ENCODE data around the gene TM6SF1.
"Not testable (repeated sequence)": the region's sequence is repeated elsewhere in the genome, so short reads cannot be mapped to it uniquely, and the experiment has no call there.

TM6SF1 gene

DNA sequence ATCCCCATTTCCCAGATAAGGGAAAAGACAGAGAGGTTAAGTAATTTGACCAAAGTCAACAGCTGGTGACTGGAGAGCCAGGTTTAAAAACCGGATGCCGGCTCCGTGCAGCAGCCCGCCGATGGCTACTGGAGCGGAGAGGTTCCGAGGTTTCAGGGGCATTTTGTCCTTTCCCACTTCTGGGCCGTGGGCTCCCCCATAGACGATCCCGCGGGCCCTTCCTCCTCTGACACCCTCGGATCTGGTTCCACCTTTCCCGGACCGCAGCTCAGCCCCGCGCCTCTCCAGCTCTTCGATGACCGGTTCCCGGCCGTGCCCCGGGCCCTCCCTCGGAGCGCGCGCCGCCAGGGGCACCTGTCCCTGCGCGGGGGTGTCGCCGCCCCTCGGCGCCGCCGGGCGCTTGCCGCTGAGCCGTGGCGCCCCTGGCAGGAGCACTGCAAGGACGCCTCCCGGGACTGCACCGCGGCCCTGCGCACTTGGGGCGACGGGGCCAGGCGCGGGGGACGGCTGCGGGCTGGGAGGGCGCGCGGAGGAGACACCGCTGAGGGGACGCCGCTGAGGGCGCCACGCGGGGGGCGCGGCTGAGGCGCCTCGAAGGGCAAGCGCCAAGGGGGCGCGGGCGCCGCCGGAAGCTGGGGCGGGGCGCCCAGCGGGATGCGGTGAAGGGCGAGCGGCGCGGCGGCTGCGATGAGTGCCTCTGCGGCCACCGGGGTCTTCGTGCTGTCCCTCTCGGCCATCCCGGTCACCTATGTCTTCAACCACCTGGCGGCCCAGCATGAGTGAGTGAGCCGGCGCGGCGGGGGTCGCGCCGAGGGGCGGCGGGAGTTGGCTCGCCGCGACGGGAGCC is at the start of gene TM6SF1:
Gene TM6SF1 (plus strand): TSS at position 652 of the 847 bp plus-strand sequence. CDS start 36 bp downstream, at position 688.
- no peaks in the 10 kb centered on the region for H3K36me3 ChIP-seq (ENCODE audit: insufficient read depth, low read length)
- H3K9ac ChIP-seq (ENCODE audit: low read depth, low read length) = peak within 1 kb of the TSS; percentile 75

DNA sequence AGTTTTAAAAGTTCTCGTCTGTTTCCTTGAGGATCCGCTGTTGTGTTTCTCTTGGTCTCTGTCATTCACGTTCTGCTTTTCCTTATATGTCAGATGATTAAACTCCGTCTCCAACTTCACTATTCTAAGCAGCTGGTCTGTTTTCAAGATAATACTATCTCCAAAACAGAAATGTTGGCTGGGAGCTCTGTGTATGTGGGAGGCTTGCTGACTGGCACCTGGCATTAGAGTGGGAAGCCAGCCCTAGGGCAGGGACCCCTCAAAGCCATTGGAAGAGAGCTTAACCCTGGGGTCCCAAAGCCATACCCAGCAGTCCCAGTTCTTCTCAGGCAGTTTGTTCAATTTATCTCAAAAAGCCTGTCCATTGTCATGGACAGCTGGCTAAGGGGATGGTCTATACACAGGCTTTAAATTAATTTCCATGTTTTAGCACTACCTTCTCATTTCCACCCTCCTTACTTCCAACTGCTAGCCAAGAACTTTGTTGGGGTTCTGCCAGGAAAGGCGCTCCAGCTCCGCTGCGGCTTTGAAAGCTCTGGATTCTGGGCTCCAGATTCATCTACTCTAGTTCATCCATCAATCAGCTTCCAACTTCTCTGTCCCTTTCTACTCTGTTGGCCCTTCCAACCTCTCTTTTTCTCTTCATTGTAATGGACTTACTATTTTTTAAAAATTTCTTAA is 49.6 kb upstream of the TM6SF1 start:
- Histone ChIP-seq H3K9me3 (ENCODE audit: control insufficient read depth, insufficient read depth, low read length) (no peaks in the 10 kb centered on the region), H3K9ac (ENCODE audit: low read depth, low read length) (no peak overlapping the region), H3K4me1 (ENCODE audit: insufficient read depth, low read length) (peaks cover 15% of the 10 kb centered on the region; the same call in 1 of the 2 replicates), H3K36me3 (ENCODE audit: insufficient read depth, low read length) (no peaks in the 10 kb centered on the region; the same call in 1 of the 2 replicates)

More for the DNA sequence above, at the start of gene TM6SF1:
- Histone ChIP-seq H3K4me1 (ENCODE audit: insufficient read depth, low read length) (no peaks in the 10 kb centered on the region), H3K9me3 (ENCODE audit: control insufficient read depth, insufficient read depth, low read length) (no peaks in the 10 kb centered on the region)

DNA sequence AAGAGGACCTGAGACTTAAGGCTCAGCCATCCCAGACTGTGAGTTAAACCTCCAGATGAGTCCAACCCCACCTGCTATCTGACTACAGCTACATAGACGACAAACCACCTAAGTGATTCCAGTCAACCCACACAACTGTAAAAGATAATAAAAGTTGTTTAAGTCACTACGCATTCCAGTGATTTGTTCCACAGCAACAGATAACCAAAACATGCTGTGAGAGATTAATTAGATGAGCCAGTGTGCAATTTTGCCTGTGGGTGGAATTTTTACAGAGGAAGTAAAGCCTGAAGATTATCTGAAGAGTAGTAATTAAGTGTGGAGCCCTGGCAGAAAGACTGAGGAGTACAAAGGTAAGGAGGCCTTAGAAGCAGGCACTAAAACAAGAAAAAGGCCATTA is 45.8 kb upstream of the TM6SF1 start:
- H3K9ac ChIP-seq (ENCODE audit: low read depth, low read length) = no peak overlapping the region
- H3K36me3 ChIP-seq (ENCODE audit: insufficient read depth, low read length) = no peaks in the 10 kb centered on the region
- H3K4me1 ChIP-seq (ENCODE audit: insufficient read depth, low read length) = peaks cover 23% of the 10 kb centered on the region; the same call in 1 of the 2 replicates
- H3K9me3 ChIP-seq (ENCODE audit: control insufficient read depth, insufficient read depth, low read length) = no peaks in the 10 kb centered on the region

DNA sequence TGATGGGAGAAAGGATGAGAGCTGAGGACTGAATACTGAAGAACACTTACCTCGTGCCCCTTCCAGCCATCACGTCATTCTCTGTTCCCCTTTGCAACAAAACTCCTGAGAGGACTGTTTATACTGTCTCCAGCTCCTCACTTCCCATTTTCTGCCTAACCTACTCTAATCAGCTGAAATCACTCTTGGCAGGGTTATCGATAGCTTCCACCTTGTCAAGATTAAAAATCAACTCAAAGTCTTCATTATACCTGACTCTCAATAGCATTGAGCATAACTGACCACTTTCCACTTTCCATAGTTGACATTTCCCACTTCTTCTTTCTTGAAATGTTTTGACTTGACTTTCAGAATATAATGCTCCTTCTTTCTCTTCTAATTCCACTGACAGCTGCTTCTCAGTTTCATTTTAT is 44.7 kb upstream of the TM6SF1 start:
- Histone ChIP-seq H3K4me1 (ENCODE audit: insufficient read depth, low read length) (peaks cover 17% of the 10 kb centered on the region), H3K9ac (ENCODE audit: low read depth, low read length) (no peak overlapping the region), H3K9me3 (ENCODE audit: control insufficient read depth, insufficient read depth, low read length) (no peaks in the 10 kb centered on the region), H3K36me3 (ENCODE audit: insufficient read depth, low read length) (no peaks in the 10 kb centered on the region)

DNA sequence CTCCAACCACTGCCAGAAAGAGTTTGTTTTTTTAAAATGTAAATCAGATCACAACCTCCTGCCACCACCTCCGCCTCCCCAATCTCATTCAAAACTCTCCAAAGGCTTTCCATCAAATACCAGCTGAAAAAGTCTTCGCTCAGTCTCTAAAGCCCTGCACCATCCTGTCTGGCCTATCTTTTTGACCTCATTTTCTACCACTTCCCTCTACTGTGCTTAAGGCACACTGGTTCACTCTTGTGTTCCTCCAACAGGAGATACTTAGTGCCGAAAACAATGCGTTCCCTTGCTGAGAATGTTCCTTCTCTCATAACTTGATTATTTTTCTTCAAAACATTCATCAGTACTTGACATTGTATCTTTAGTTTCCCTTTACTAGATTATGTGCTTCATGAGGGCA is 43.9 kb upstream of the TM6SF1 start:
- Histone ChIP-seq H3K36me3 (ENCODE audit: insufficient read depth, low read length) (no peaks in the 10 kb centered on the region), H3K9ac (ENCODE audit: low read depth, low read length) (no peak overlapping the region), H3K9me3 (ENCODE audit: control insufficient read depth, insufficient read depth, low read length) (no peaks in the 10 kb centered on the region), H3K4me1 (ENCODE audit: insufficient read depth, low read length) (peaks cover 14% of the 10 kb centered on the region)

DNA sequence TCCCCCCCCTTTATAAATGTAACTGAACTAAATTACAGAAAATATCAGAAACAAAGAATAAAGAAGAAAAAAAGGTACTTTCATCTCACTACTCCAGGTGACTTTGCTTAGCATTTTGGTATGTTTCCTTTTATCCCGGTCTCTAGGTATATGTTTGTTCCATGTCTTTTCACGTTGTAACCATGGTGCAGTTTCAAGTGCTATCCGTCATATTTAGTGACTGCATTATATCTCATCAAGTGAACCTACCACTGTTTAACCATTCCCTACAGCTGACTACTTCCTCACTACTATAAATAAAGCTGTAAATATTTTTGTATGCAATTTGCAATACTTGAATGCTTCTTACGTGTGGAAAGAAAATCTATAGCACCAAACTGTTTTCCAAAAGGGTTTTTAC is 42.6 kb upstream of the TM6SF1 start:
- Histone ChIP-seq H3K36me3 (ENCODE audit: insufficient read depth, low read length) (no peaks in the 10 kb centered on the region), H3K4me1 (ENCODE audit: insufficient read depth, low read length) (peaks cover 14% of the 10 kb centered on the region), H3K9me3 (ENCODE audit: control insufficient read depth, insufficient read depth, low read length) (no peaks in the 10 kb centered on the region), H3K9ac (ENCODE audit: low read depth, low read length) (0 out of 2 replicates have a peak overlapping the region, but pooled peaks have one; percentile 2)

DNA sequence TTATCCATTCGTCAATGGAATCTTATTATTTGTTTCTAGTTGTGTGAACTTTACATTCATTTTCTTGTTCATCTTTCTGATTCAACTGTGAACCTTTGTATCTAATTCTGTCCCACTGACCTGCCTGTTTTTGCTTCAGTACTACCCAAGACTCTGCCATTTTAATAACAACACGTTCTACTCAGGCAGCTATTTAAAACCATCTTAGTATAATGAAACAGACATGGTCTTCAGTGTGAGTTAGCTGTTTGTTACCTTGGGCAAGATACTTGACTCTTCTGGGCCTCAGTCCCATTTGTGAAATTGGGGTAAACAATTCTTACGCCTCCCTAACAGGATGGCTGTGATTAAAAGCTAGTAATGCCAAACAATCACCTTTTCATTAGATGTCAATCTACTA is 42.0 kb upstream of the TM6SF1 start:
- no peaks in the 10 kb centered on the region for H3K36me3 ChIP-seq (ENCODE audit: insufficient read depth, low read length)
- H3K9ac ChIP-seq (ENCODE audit: low read depth, low read length) = peak overlapping the region; percentile 96
- H3K4me1 ChIP-seq (ENCODE audit: insufficient read depth, low read length) = peaks cover 14% of the 10 kb centered on the region
- no peaks in the 10 kb centered on the region for H3K9me3 ChIP-seq (ENCODE audit: control insufficient read depth, insufficient read depth, low read length)

DNA sequence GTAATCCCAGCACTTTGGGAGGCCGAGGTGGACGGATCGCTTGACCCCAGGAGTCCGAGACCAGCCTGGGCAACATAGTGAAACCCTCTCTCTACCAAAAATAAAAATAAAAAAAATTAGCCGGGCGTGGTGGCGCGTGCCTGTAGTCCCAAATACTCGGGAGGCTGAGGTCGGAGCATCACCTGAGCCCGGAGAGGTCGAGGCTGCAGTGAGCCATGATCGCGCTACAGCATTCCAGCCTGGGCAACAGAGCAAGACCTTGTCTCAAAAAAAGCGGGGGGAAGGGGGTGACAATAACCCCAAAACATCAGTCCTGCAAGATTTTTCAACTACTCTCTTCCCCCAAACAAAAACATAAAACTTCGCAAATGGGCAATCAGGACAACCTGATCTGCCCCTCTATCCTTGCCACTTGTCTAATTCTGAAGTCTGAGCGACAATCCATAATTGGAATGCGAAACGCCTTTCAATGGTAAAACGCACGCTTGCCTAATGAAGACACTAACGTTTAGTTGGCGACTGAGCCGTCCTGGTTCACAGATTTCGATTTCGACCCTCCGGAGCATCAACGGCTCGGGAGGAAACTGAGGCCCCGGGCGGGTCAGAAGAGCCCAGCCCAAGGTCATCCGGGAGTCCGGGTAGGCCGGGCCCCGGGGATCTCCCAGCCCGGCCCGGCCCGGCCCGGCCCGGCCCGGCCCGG is 41.3 kb upstream of the TM6SF1 start:
- H3K9ac ChIP-seq (ENCODE audit: low read depth, low read length) = peak overlapping the region; percentile 96
- no peaks in the 10 kb centered on the region for H3K36me3 ChIP-seq (ENCODE audit: insufficient read depth, low read length)
- peaks cover 14% of the 10 kb centered on the region for H3K4me1 ChIP-seq (ENCODE audit: insufficient read depth, low read length)
- H3K9me3 ChIP-seq (ENCODE audit: control insufficient read depth, insufficient read depth, low read length) = no peaks in the 10 kb centered on the region

DNA sequence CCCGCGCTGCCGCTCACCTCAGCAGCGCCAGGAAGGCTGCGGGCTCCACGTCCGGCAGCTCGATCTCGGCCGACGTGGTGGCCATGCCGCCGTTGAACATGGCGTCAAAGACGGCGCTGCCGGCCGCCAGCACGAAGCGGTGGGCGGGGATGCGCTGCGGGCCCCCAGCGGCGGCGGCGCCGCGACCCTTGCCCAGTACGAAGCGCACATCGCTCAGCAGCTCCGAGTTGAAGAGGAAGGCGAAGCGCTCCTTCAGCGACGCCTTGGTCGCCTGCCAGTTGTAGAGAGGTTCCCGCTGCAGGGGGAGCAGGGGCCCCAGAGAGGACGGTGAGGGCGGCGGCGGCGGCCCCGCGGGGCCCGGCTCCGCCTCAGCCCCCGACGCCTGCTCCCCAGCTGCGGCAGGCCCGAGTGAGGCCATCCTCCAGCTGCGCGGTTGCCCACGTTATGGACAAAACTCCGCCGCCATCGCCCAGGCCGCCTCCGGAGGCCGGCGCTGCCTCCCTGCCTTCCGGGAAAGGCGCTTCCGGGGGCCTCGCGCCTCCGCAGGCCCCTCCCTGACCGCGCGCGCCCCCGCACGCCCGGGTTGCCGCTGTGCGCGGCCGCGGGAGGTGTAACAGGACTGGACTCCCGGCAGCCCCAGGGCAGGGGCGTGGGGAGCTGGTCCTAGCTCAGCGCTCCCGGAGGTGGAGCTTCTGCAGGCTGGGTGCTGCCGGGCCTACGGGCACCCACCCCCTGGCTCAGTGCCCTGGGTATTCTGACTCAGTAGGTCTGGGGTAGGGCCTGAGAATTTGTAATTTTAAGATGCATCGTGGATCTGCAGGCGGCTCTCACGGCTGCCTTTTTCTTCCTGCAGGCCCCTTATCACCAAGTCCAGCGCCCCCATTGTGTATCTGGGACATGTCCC is 40.5 kb upstream of the TM6SF1 start, which contains the start of gene BTBD1:
Gene BTBD1 (minus strand): TSS at position 519 of the 904 bp plus-strand sequence. CDS start 101 bp downstream, at position 418.
- Histone ChIP-seq H3K9me3 (ENCODE audit: control insufficient read depth, insufficient read depth, low read length) (no peaks in the 10 kb centered on the region), H3K4me1 (ENCODE audit: insufficient read depth, low read length) (peaks cover 14% of the 10 kb centered on the region), H3K9ac (ENCODE audit: low read depth, low read length) (peak within 1 kb of the TSS; percentile 96), H3K36me3 (ENCODE audit: insufficient read depth, low read length) (no peaks in the 10 kb centered on the region)

DNA sequence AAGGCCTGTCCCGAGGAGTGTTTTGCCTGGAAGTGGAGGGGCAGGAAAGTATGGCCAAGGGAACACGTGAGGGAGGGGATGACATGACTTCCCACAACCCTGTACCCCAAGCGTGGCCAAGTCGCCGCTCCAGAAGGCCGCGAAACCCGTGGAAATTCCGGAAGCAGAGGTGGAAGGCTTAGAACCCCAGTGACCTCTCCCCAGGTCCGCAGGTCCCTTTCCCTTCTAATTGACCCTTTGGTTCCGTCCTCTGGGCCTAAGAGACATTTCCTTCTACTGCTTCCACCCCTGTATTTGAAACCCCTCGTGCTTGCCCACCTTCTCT is 39.8 kb upstream of the TM6SF1 start:
- Histone ChIP-seq H3K36me3 (ENCODE audit: insufficient read depth, low read length) (no peaks in the 10 kb centered on the region), H3K9ac (ENCODE audit: low read depth, low read length) (peak overlapping the region; percentile 96), H3K9me3 (ENCODE audit: control insufficient read depth, insufficient read depth, low read length) (no peaks in the 10 kb centered on the region; the same call in 1 of the 2 replicates), H3K4me1 (ENCODE audit: insufficient read depth, low read length) (peaks cover 14% of the 10 kb centered on the region)

DNA sequence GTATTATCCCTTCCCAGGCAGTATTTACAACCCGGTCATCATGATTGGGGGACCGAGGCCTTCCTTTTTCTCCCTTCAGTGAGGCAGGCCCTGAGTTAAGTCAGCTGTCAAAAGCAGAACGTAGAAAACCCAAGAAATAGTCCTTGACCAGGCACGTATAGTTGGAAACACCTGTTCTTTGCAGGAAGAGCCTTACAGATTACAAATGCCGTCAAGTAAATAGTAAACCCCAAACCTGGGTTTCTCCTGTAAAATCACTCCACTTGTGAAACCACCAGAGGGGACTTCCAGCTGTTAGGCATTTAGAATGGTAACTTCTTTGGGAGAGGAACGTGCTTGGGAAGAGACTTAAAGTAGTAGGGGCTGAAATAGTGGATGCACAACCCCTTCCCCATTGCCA is 39.4 kb upstream of the TM6SF1 start:
- H3K4me1 ChIP-seq (ENCODE audit: insufficient read depth, low read length) = peaks cover 14% of the 10 kb centered on the region
- H3K9ac ChIP-seq (ENCODE audit: low read depth, low read length) = no peak overlapping the region

DNA sequence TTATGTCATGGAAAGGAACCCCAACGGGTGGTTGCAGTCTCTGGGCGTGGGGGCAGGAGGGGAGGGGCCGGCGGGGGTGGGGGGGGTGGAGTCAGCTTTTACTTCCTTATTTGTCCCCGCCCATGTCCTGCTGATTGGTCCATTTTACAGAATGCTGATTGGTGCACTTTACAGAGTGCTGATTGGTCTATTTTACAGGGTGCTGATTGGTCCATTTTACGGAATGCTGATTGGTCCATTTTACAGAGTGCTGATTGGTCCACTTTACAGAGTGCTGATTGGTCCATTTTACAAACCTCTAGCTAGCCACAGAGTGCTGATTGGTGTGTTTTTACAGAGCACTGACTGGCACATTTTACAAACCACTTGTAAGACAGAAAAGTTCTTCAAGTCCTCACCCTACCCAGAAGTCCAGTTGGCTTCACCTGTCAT is 38.2 kb upstream of the TM6SF1 start:
- not testable (repeated sequence) for H3K9ac ChIP-seq (ENCODE audit: low read depth, low read length); H3K4me1 ChIP-seq (ENCODE audit: insufficient read depth, low read length); H3K9me3 ChIP-seq (ENCODE audit: control insufficient read depth, insufficient read depth, low read length); H3K36me3 ChIP-seq (ENCODE audit: insufficient read depth, low read length)

More for the DNA sequence above, 39.4 kb upstream of the TM6SF1 start:
- peaks cover under 1% of the 10 kb centered on the region; the same call in 1 of the 2 replicates for H3K9me3 ChIP-seq (ENCODE audit: control insufficient read depth, insufficient read depth, low read length)
- H3K36me3 ChIP-seq (ENCODE audit: insufficient read depth, low read length) = no peaks in the 10 kb centered on the region

DNA sequence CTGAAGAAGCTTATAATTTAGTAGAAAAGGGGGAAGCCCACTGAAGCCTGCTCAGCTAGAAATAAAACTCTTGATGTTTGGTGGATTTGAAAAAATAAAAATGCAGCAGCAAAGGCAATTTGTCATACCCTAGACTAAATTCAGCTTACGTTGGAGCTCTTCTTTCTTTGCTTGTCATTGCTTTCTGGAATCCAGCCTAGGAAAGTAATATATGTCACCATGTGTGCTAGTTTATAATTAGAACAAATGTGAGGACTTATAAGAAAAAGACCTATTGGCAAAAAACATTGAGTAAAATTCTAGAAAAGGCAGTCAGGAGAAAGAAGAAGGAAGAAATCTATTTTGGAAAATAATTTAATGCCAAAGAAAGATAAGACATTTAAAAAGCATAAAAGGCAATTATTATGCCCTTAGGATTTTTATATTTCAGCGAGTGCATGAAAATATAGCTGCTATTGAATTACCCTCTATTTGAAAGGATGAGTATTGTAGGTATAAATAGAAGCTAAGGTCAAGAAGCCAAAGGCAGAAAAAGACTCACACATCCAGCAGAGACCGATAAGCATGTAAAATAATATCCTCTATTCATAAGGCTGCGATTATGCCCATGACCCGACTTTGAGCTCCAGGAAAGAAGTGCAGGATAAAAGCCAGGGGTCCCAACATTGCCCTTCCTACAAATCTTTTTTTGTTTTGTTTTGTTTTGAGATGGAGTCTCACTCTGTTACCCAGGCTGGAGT is 29.8 kb upstream of the TM6SF1 start:
- Histone ChIP-seq H3K4me1 (ENCODE audit: insufficient read depth, low read length) (no peaks in the 10 kb centered on the region), H3K9me3 (ENCODE audit: control insufficient read depth, insufficient read depth, low read length) (peaks cover 6% of the 10 kb centered on the region), H3K36me3 (ENCODE audit: insufficient read depth, low read length) (no peaks in the 10 kb centered on the region), H3K9ac (ENCODE audit: low read depth, low read length) (no peak overlapping the region)

Measured in ES-I3 (cell line).